IMR-90 (cell line): ENCODE measurements around the gene PARP6. TPM values are rescaled to one million over a fixed set of nuclear protein-coding genes. Genes with fewer than 3 reads are reported as not detected.

Experiments
- ATAC-seq: fragments of 200-7000 bp; cut with Tn5 transposase; 2 replicates; pipeline ENCODE4 v1.9.1; 2020; ENCODE audit warnings: low read depth, mild to moderate bottlenecking, moderate library complexity
- BruUV-seq: library from RNA; stranded (reverse); fragments of 400-500 nt; replicated peaks from 2 replicates; lab custom pipeline; 2021; lab: Mats Ljungman, UMichigan
- CTCF ChIA-PET: fragments of 300-600 bp; formaldehyde crosslinking; extraction: SDS; loops from one replicate; lab custom pipeline; 2021; ENCODE audit warnings: antibody characterized with exemption; lab: Yijun Ruan, JAX
- POLR2A ChIA-PET: fragments of 300-600 bp; sonication (Branson Sonifier 250); formaldehyde crosslinking; loops from one replicate; lab custom pipeline; 2022; ENCODE audit warnings: antibody characterized with exemption; ENCODE audit not compliant: unreplicated experiment; lab: Charles Lee
- DNase-seq: peaks from one replicate; pipeline ENCODE4 v3.0.0; 2013
- H2AFZ ChIP-seq: replicated peaks from 2 replicates; pipeline ENCODE3; 2013; ENCODE audit warnings: low read length, mild to moderate bottlenecking; ENCODE audit not compliant: poor library complexity
- H2AK5ac ChIP-seq: 2 replicates; pipeline ENCODE4 v1.6.1; 2013; ENCODE audit warnings: low read depth, low read length, inconsistent platforms
- H2AK9ac ChIP-seq: replicated peaks from 2 replicates; pipeline ENCODE3; 2013; ENCODE audit warnings: mild to moderate bottlenecking, low read depth, low read length, moderate library complexity; ENCODE audit not compliant: poor library complexity
- H2BK120ac ChIP-seq: 2 replicates; pipeline ENCODE4 v1.6.1; 2013; ENCODE audit warnings: low read depth, low read length, inconsistent platforms
- H2BK15ac ChIP-seq: 3 replicates; pipeline ENCODE4 v1.6.1; 2013; ENCODE audit warnings: low read depth, low read length, inconsistent platforms
- H2BK20ac ChIP-seq: 2 replicates; pipeline ENCODE4 v1.6.1; 2013; ENCODE audit warnings: low read depth, mild to moderate bottlenecking, inconsistent platforms, low read length, moderate library complexity
- H2BK5ac ChIP-seq: 2 replicates; pipeline ENCODE4 v1.6.1; 2013; ENCODE audit warnings: mild to moderate bottlenecking, low read depth, low read length, inconsistent platforms; ENCODE audit not compliant: poor library complexity, severe bottlenecking
- H3K14ac ChIP-seq: replicated peaks from 2 replicates; pipeline ENCODE4 v1.6.1; 2013; ENCODE audit warnings: low read depth, low read length, inconsistent platforms
- H3K18ac ChIP-seq: 2 replicates; pipeline ENCODE4 v1.6.1; 2013; ENCODE audit warnings: low read depth, low read length, control low read depth
- H3K23ac ChIP-seq: 2 replicates; pipeline ENCODE4 v1.6.1; 2013; ENCODE audit warnings: low read depth, low read length, inconsistent platforms
- H3K27ac ChIP-seq: 2 replicates; pipeline ENCODE4 v1.5.1; 2013; ENCODE audit warnings: mild to moderate bottlenecking, control low read depth, low read length; ENCODE audit not compliant: insufficient read depth
- H3K27me3 ChIP-seq: 2 replicates; pipeline ENCODE4 v1.6.1; 2013; ENCODE audit warnings: low read length; ENCODE audit not compliant: control insufficient read depth, insufficient read depth
- H3K36me3 ChIP-seq: 2 replicates; pipeline ENCODE4 v1.6.1; 2013; ENCODE audit warnings: low read length, mixed read lengths; ENCODE audit not compliant: control insufficient read depth, insufficient read depth
- H3K4ac ChIP-seq: 2 replicates; pipeline ENCODE4 v1.6.1; 2013; ENCODE audit warnings: low read depth, low read length, inconsistent platforms
- H3K4me1 ChIP-seq: 2 replicates; pipeline ENCODE4 v1.6.1; 2013; ENCODE audit warnings: low read length, mixed read lengths; ENCODE audit not compliant: control insufficient read depth, insufficient read depth
- H3K4me2 ChIP-seq: 2 replicates; pipeline ENCODE4 v1.6.1; 2013; ENCODE audit warnings: low read depth, mild to moderate bottlenecking, control low read depth, low read length, moderate library complexity
- H3K4me3 ChIP-seq: 2 replicates; pipeline ENCODE4 v1.5.1; 2013; ENCODE audit warnings: low read depth, mild to moderate bottlenecking, control low read depth, low read length, moderate library complexity; ENCODE audit not compliant: insufficient read depth
- H3K56ac ChIP-seq: 2 replicates; pipeline ENCODE4 v1.6.1; 2013; ENCODE audit warnings: low read length, inconsistent platforms; ENCODE audit not compliant: insufficient read depth; ENCODE audit errors: extremely low read depth
- H3K79me1 ChIP-seq, 2 experiments: 2 replicates each; pipeline ENCODE4 v1.6.1; 2013; ENCODE audit warnings: low read length in 2 of 2, inconsistent platforms in 1 of 2, low read depth in 1 of 2
- H3K9ac ChIP-seq: 2 replicates; pipeline ENCODE4 v1.6.1; 2013; ENCODE audit warnings: low read depth, low read length, control low read depth
- H3K9me1 ChIP-seq: 2 replicates; pipeline ENCODE4 v1.6.1; 2013; ENCODE audit warnings: low read length, inconsistent platforms; ENCODE audit not compliant: insufficient read depth
- H3K9me3 ChIP-seq: 2 replicates; pipeline ENCODE4 v1.6.1; 2013; ENCODE audit warnings: low read length; ENCODE audit not compliant: control insufficient read depth, insufficient read depth
- H4K20me1 ChIP-seq: 2 replicates; pipeline ENCODE4 v1.6.1; 2013; ENCODE audit warnings: low read length, inconsistent platforms; ENCODE audit not compliant: insufficient read depth
- H4K5ac ChIP-seq: 2 replicates; pipeline ENCODE4 v1.6.1; 2013; ENCODE audit warnings: mild to moderate bottlenecking, low read depth, low read length, control low read depth
- H4K8ac ChIP-seq, 2 experiments: 2 replicates each; pipeline ENCODE4 v1.6.1; 2013; ENCODE audit warnings: low read depth in 2 of 2, low read length in 2 of 2, control low read depth in 1 of 2, inconsistent platforms in 1 of 2
- H4K91ac ChIP-seq: 2 replicates; pipeline ENCODE4 v1.6.1; 2013; ENCODE audit warnings: low read depth, low read length, inconsistent platforms; ENCODE audit not compliant: insufficient read depth
- BHLHE40 ChIP-seq: fragments of 150-350 bp; IDR thresholded peaks from 2 replicates; pipeline ENCODE4 v1.6.1; 2016; ENCODE audit warnings: mild to moderate bottlenecking, low read depth, low read length
- CEBPB ChIP-seq: IDR thresholded peaks from 2 replicates; pipeline ENCODE4 v1.6.1; 2012; ENCODE audit warnings: low read depth, low read length, improper control_type of control experiment
- CHD1 ChIP-seq: IDR thresholded peaks from 2 replicates; pipeline ENCODE4 v1.6.1; 2012; ENCODE audit warnings: low read depth, low read length, improper control_type of control experiment
- FOS ChIP-seq: fragments of 150-350 bp; IDR thresholded peaks from 2 replicates; pipeline ENCODE4 v1.6.1; 2016; ENCODE audit warnings: low read depth, low read length
- MAFK ChIP-seq: IDR thresholded peaks from 2 replicates; pipeline ENCODE4 v1.6.1; 2012; ENCODE audit warnings: low read depth, low read length, improper control_type of control experiment
- MAZ ChIP-seq: IDR thresholded peaks from 2 replicates; pipeline ENCODE4 v1.6.1; 2012; ENCODE audit warnings: low read depth, mild to moderate bottlenecking, low read length, improper control_type of control experiment, moderate library complexity, borderline replicate concordance
- MXI1 ChIP-seq: IDR thresholded peaks from 2 replicates; pipeline ENCODE4 v1.6.1; 2012; ENCODE audit warnings: low read depth, mild to moderate bottlenecking, low read length, moderate library complexity, borderline replicate concordance
- NFE2L2 ChIP-seq: fragments of 150-350 bp; IDR thresholded peaks from 2 replicates; pipeline ENCODE4 v1.6.1; 2016; ENCODE audit warnings: low read depth, mild to moderate bottlenecking, low read length
- POLR2A ChIP-seq: IDR thresholded peaks from 2 replicates; pipeline ENCODE4 v1.6.1; 2012; ENCODE audit warnings: mild to moderate bottlenecking, low read depth, low read length
- RAD21 ChIP-seq: IDR thresholded peaks from 2 replicates; pipeline ENCODE4 v1.6.1; 2012; ENCODE audit warnings: low read length, improper control_type of control experiment
- RCOR1 ChIP-seq: IDR thresholded peaks from 2 replicates; pipeline ENCODE4 v1.6.1; 2012; ENCODE audit warnings: mild to moderate bottlenecking, low read length, improper control_type of control experiment; ENCODE audit not compliant: insufficient replicate concordance
- RFX5 ChIP-seq: IDR thresholded peaks from 2 replicates; pipeline ENCODE4 v1.8.0; 2012; ENCODE audit warnings: low read depth, mild to moderate bottlenecking, low read length, moderate library complexity
- SMC3 ChIP-seq: fragments of 150-350 bp; IDR thresholded peaks from 2 replicates; pipeline ENCODE4 v1.6.1; 2016; ENCODE audit warnings: low read depth, mild to moderate bottlenecking, antibody characterized with exemption, low read length, moderate library complexity
- whole genome bisulfite sequencing, 2 experiments: methylation state at CpG; one replicate each; pipeline versions ENCODE4 v1.1.5 to v1.1.7; 2013; ENCODE audit warnings: missing lambda C conversion rate in 2 of 2; ENCODE audit not compliant: insufficient read length in 1 of 2; ENCODE audit errors: extremely low coverage in 2 of 2; 5-methylcytosine and 5-hydroxymethylcytosine counted together
- dilution Hi-C: fragments of 300-500 bp; cut with HindIII; formaldehyde crosslinking; loops from one replicate; pipeline ENCODE4 v1.14.3; 2018; ENCODE audit warnings: low sequenced_read_pairs; ENCODE audit not compliant: unreplicated experiment
- in situ Hi-C: fragments of 300-500 bp; cut with MboI; formaldehyde crosslinking; loops from 3 replicates; pipeline ENCODE4 v1.14.3; 2019; ENCODE audit warnings: low sequenced_read_pairs, inconsistent platforms, mixed read lengths
- intact Hi-C: fragments of 100-400 bp; cut with micrococcal nuclease; formaldehyde crosslinking; loops from 2 replicates; pipeline ENCODE4 v1.10.0; 2022
- polyA plus RNA-seq, 3 experiments: library from polyadenylated mRNA; depleted of rRNA; stranded (reverse); fragments of >200 nt; gene quantifications; 2 replicates each; pipeline ENCODE4 v1.2.3, GENCODE V29; 2012; ENCODE audit warnings: low replicate concordance in 1 of 3
- total RNA-seq: library from RNA; depleted of rRNA; stranded (reverse); fragments of >200 nt; gene quantifications from 2 replicates; pipeline ENCODE4 v1.2.3, GENCODE V29; 2012
- TF ChIP-seq, protein P1 (sequence below): conservative IDR thresholded peaks from 2 replicates; pipeline ENCODE4 v1.5.1; 2012; ENCODE audit warnings: mild to moderate bottlenecking, low read depth, low read length, improper control_type of control experiment
- TF ChIP-seq, protein P2 (sequence below): fragments of 150-350 bp; IDR thresholded peaks from 2 replicates; pipeline ENCODE4 v1.6.1; 2016; ENCODE audit warnings: low read depth, mild to moderate bottlenecking, low read length, moderate library complexity, borderline replicate concordance
- TF ChIP-seq, protein P3 (sequence below): fragments of 150-350 bp; IDR thresholded peaks from 2 replicates; pipeline ENCODE4 v1.6.1; 2017; ENCODE audit warnings: mild to moderate bottlenecking, antibody characterized with exemption, low read length, low read depth

The PARP6 gene
- total and polyA plus RNA-seq, 2 of the 4 experiments (the other 2 are of a cell fraction), result 13.4 to 45.1 TPM

DNA sequence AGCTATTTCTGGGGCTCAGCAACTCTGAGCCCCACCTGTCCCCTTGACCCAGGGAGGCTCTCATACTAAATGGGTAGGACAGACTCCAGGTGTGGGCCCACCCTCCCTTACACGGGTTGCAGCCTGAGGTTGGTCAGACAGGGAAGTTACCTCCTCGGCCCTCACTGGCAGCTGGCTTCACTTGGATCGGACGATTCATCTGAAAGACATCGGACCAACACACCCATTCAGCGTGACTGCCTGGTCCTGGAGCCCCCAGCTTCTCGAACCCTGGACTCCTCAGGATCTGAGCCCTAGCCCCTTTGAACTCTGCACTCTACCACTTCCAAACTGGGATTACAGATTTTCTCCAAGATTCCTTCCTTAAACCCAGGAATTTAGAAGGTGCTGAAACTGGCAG lies 32.2 kb upstream of the PARP6 start:
- H3K9me3 ChIP-seq, result no peaks in the 10 kb centered on the region
- H3K4me3 ChIP-seq, result no peak overlapping the region
- H3K36me3 ChIP-seq, result no peaks in the 10 kb centered on the region
- no peaks in the 10 kb centered on the region for H3K9me1 ChIP-seq
- peaks cover 13% of the 10 kb centered on the region for H3K27me3 ChIP-seq
- ChIA-PET POLR2A (no interaction called here), CTCF (interaction anchor here (1.0 to 1.2 kb wide), 2 partner anchors 8 to 17 kb away, joined by 3 read pairs; no protein-coding TSS in a partner anchor)
- H4K91ac ChIP-seq, result no peak overlapping the region
- no peaks in the 10 kb centered on the region for H3K79me1 ChIP-seq
- no peak overlapping the region for H2AFZ ChIP-seq
- TF ChIP-seq BHLHE40 (no peak), CHD1 (no peak), CEBPB (no peak), NFE2L2 (no peak), RAD21 (no peak), FOS (no peak), MAFK (no peak), POLR2A (no peak), MXI1 (no peak), RCOR1 (no peak), RFX5 (no peak), MAZ (no peak), SMC3 (no peak)
- TF ChIP-seq, protein P1, sequence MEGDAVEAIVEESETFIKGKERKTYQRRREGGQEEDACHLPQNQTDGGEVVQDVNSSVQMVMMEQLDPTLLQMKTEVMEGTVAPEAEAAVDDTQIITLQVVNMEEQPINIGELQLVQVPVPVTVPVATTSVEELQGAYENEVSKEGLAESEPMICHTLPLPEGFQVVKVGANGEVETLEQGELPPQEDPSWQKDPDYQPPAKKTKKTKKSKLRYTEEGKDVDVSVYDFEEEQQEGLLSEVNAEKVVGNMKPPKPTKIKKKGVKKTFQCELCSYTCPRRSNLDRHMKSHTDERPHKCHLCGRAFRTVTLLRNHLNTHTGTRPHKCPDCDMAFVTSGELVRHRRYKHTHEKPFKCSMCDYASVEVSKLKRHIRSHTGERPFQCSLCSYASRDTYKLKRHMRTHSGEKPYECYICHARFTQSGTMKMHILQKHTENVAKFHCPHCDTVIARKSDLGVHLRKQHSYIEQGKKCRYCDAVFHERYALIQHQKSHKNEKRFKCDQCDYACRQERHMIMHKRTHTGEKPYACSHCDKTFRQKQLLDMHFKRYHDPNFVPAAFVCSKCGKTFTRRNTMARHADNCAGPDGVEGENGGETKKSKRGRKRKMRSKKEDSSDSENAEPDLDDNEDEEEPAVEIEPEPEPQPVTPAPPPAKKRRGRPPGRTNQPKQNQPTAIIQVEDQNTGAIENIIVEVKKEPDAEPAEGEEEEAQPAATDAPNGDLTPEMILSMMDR, result no peak
- TF ChIP-seq, protein P2, sequence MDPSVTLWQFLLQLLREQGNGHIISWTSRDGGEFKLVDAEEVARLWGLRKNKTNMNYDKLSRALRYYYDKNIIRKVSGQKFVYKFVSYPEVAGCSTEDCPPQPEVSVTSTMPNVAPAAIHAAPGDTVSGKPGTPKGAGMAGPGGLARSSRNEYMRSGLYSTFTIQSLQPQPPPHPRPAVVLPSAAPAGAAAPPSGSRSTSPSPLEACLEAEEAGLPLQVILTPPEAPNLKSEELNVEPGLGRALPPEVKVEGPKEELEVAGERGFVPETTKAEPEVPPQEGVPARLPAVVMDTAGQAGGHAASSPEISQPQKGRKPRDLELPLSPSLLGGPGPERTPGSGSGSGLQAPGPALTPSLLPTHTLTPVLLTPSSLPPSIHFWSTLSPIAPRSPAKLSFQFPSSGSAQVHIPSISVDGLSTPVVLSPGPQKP, result no peak
- TF ChIP-seq, protein P3, sequence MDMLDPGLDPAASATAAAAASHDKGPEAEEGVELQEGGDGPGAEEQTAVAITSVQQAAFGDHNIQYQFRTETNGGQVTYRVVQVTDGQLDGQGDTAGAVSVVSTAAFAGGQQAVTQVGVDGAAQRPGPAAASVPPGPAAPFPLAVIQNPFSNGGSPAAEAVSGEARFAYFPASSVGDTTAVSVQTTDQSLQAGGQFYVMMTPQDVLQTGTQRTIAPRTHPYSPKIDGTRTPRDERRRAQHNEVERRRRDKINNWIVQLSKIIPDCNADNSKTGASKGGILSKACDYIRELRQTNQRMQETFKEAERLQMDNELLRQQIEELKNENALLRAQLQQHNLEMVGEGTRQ, result no peak
- no peak overlapping the region for H2AK5ac ChIP-seq
- peaks cover 3% of the 10 kb centered on the region; the same call in 1 of the 2 replicates for H3K4me1 ChIP-seq
- no peak overlapping the region for H4K8ac ChIP-seq
- H3K56ac ChIP-seq, result no peak overlapping the region
- H3K14ac ChIP-seq, result no peak overlapping the region
- WGBS, 2 experiments, result 94% methylated on average over 3 of the region's 7 CpGs; no CpG with 5 or more reads in 1 of the 2 experiments
- no peak overlapping the region for H3K18ac ChIP-seq
- no peak overlapping the region for H2BK120ac ChIP-seq
- no peak overlapping the region for H2BK5ac ChIP-seq
- no peak overlapping the region for H3K4ac ChIP-seq
- no peak overlapping the region for H3K27ac ChIP-seq
- intact Hi-C loops (no loop called here), in situ Hi-C loops (loop anchor here (10.0 kb wide), 1 partner anchor 370 kb away; no protein-coding TSS in a partner anchor), dilution Hi-C loops (no loop called here)
- 0 out of 2 replicates have a peak, but pooled peaks cover 3% of the 10 kb centered on the region for H4K20me1 ChIP-seq
- no peak for DNase-seq
- no peak overlapping the region for H3K4me2 ChIP-seq
- H4K5ac ChIP-seq, result no peak overlapping the region
- no TSS peak for BruUV-seq
- H3K23ac ChIP-seq, result no peak overlapping the region
- H2AK9ac ChIP-seq, result no peak overlapping the region
- no peak overlapping the region for H2BK15ac ChIP-seq
- no peak overlapping the region for H2BK20ac ChIP-seq
- no peak for ATAC-seq
- no peak overlapping the region for H3K9ac ChIP-seq
